GM12891 (cell line): Measurements from ENCODE around the gene TAF11.

ENCODE experiments used
- PAX5 ChIP-seq: IDR thresholded peaks from 2 replicates; pipeline ENCODE4 v1.6.1; 2011; ENCODE audit warnings: low read length, moderate library complexity, mild to moderate bottlenecking; ENCODE audit not compliant: insufficient read depth, severe bottlenecking
- POLR2A ChIP-seq: IDR thresholded peaks from 2 replicates; pipeline ENCODE4 v1.6.1; 2011; ENCODE audit warnings: low read depth, low read length, control low read depth
- POLR2AphosphoS5 ChIP-seq: IDR thresholded peaks from 2 replicates; pipeline ENCODE4 v1.6.1; 2011; ENCODE audit warnings: low read depth, low read length, control low read depth
- POU2F2 ChIP-seq: IDR thresholded peaks from 2 replicates; pipeline ENCODE4 v1.6.1; 2011; ENCODE audit warnings: low read depth, mild to moderate bottlenecking, control low read depth, low read length, moderate library complexity
- SPI1 ChIP-seq: IDR thresholded peaks from 2 replicates; pipeline ENCODE4 v1.6.1; 2011; ENCODE audit warnings: low read depth, low read length, control low read depth
- TAF1 ChIP-seq: IDR thresholded peaks from 2 replicates; pipeline ENCODE4 v1.6.1; 2011; ENCODE audit warnings: low read depth, low read length, control low read depth

GRCh38 chr6:34855463-34855862 is 32.4 kb downstream of the TAF11 start:
- TF ChIP-seq POLR2A, result no peak
- no peak for TF ChIP-seq TAF1
- no peak for TF ChIP-seq POLR2AphosphoS5
- TF ChIP-seq PAX5, result no peak
- no peak for TF ChIP-seq SPI1
- TF ChIP-seq POU2F2, result no peak
